Skeletal muscle satellite cell (primary cell): ENCODE measurements around the gene HYAL2. TPM values are rescaled to one million over a fixed set of nuclear protein-coding genes. Genes with fewer than 3 reads are reported as not detected.
A peak's percentile ranks its signal among the peaks of the same experiment; 100 is the strongest.

Source experiments
- H3K27me3 ChIP-seq: 2 replicates; pipeline ENCODE4 v1.7.0; 2013; ENCODE audit warnings: low read length; ENCODE audit not compliant: control insufficient read depth, insufficient read depth
- H3K36me3 ChIP-seq: 2 replicates; pipeline ENCODE4 v1.7.0; 2013; ENCODE audit warnings: mild to moderate bottlenecking, control low read depth, low read length; ENCODE audit not compliant: insufficient read depth
- H3K4me1 ChIP-seq: 2 replicates; pipeline ENCODE4 v1.7.0; 2013; ENCODE audit warnings: low read length; ENCODE audit not compliant: control insufficient read depth, insufficient read depth
- H3K4me2 ChIP-seq: 2 replicates; pipeline ENCODE4 v1.7.0; 2013; ENCODE audit warnings: mild to moderate bottlenecking, low read length
- H3K4me3 ChIP-seq: 2 replicates; pipeline ENCODE4 v1.7.0; 2013; ENCODE audit warnings: low read length
- H3K9ac ChIP-seq: 2 replicates; pipeline ENCODE4 v1.7.0; 2013; ENCODE audit warnings: mild to moderate bottlenecking, low read depth, low read length, moderate library complexity
- H3K9me3 ChIP-seq: replicated peaks from 2 replicates; pipeline ENCODE4 v1.7.0; 2013; ENCODE audit warnings: mild to moderate bottlenecking, control low read depth, low read length
- total RNA-seq: library from RNA; depleted of rRNA; stranded (reverse); fragments of >200 nt; gene quantifications from 2 replicates; pipeline ENCODE4 v1.2.3, GENCODE V29; 2012; rRNA removed

The HYAL2 gene, protein sequence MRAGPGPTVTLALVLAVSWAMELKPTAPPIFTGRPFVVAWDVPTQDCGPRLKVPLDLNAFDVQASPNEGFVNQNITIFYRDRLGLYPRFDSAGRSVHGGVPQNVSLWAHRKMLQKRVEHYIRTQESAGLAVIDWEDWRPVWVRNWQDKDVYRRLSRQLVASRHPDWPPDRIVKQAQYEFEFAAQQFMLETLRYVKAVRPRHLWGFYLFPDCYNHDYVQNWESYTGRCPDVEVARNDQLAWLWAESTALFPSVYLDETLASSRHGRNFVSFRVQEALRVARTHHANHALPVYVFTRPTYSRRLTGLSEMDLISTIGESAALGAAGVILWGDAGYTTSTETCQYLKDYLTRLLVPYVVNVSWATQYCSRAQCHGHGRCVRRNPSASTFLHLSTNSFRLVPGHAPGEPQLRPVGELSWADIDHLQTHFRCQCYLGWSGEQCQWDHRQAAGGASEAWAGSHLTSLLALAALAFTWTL
- total RNA-seq: 31.7 and 35.4 TPM in 2 replicates

DNA sequence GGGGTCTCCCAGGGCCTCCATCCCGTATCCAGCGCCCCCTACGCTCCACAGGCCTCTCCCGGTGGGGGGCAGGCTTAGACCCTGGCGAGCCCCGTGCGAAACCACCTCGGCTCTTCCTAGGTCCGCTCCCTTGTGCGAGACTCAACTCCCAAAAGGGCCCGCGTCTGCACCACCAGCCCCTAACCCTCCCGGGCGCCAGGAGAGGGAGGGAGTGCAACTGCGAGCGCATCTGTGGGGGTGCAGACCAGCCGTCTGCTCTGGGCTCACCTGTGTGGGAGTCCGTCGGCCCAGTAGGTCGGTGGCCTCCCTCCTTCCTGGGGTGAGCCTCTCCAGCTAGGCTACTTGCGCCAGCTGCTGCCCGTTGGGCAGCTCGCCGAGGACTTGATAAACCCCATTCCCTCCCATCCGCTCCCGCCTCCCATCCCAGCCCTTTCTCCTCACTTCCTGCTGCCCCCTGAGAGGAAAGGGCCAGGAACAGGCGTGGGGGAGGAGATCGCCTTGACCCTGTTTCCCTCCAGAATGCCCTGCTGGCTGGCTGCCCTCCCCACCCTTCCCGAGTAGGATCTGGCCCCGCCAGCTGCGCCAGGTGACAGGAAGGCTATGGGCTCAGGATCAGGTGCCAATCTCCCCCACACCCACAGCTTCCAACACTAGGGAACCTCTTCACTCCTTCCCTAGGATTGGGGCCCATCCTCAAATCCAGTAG, at the start of gene HYAL2:
TSS of gene HYAL2 (minus strand) at position 360 of the 706 bp plus-strand sequence. CDS start 2,256 bp downstream, outside the sequence.
- no peaks in the 10 kb centered on the region for H3K9me3 ChIP-seq
- H3K36me3 ChIP-seq: peaks cover 29% of the 10 kb centered on the region
- peak within 1 kb of the TSS; percentile 96 for H3K9ac ChIP-seq
- H3K4me3 ChIP-seq: peak within 1 kb of the TSS; percentile 73
- H3K4me2 ChIP-seq: peak within 1 kb of the TSS; percentile 85
- no peaks in the 10 kb centered on the region for H3K27me3 ChIP-seq
- H3K4me1 ChIP-seq: peaks cover 34% of the 10 kb centered on the region

DNA sequence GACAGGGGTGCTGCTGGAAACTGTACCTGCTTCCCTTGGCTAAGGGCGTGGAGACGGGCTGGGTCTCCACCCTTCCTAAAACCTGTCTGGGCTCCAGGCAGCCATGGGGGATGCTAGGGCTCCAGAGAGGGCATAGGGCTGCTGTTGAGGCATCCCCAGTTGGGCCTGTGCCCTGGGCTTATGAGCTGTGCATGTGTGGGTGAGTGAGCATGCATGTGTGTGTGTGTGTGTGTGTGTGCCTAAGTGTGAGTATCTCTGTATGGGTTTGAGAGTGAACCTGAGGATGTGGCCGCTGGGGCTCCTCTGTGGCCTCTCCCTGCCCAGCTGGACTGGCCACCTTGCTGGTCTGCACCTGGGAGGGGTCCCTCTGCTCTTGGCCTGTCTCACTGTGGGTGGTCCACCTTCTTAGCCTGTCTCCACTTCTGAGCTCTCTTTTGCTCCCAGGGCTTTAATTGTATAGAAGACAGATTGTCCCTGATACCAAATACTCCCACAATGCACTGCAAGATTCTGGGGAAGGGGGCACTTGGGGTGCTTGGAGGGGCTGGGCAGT, 48.7 kb upstream of the HYAL2 start:
- Histone ChIP-seq H3K36me3 (no peaks in the 10 kb centered on the region), H3K4me3 (no peak overlapping the region), H3K27me3 (peaks cover 21% of the 10 kb centered on the region), H3K9ac (no peak overlapping the region), H3K4me2 (no peak overlapping the region), H3K9me3 (no peaks in the 10 kb centered on the region), H3K4me1 (no peaks in the 10 kb centered on the region)

DNA sequence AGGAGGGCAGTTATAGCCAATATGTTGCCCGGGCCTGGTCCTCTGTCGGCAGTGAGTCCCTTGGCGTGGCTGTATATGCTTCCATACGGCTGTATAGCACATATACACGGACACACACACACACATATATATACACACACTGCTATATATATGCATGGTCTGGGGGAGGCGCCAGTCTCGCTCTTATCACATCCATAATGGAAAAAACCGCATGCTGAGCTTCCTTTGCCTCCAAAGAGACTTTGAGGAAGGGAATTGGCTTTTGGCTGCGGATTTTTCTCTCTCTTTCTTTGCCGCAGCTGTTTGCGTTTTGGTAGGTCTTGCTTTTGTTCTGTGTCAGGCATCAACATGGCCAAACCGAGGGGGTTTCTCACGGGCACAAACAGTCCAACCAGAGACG, 48.0 kb upstream of the HYAL2 start:
- Histone ChIP-seq H3K9me3 (no peaks in the 10 kb centered on the region), H3K36me3 (no peaks in the 10 kb centered on the region), H3K4me1 (no peaks in the 10 kb centered on the region), H3K9ac (no peak overlapping the region), H3K4me3 (no peak overlapping the region), H3K4me2 (no peak overlapping the region), H3K27me3 (peaks cover 22% of the 10 kb centered on the region)

DNA sequence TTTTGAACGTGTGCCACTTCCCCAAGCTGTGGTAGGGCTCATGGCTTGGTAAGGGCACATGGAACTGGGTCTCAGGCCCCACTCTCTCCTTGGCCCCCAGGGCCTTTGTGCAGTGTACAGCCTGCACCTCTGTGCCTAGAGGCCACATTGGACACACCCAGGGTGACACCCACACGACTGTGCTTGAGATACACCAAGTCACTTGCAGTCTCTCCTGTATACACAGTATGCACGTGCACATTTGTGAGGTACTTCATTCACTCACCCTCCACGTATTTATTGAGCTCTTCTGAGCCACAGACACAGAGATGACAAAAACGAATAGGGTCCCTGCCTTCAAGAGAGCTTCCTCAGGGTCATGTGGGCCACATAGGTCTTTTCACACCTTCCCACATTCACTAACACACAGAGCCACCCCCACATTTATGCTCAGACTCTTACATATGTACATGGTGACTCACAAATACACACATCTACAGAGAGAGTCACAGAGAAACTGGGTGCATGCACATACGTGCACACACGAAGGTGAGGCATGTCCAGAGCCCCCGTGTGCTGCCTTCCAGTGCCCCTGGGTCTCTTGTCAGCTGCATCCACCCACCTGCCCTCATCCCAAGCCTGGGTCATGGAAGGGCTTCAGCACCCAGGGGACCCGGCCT, 46.6 kb upstream of the HYAL2 start:
- Histone ChIP-seq H3K36me3 (no peaks in the 10 kb centered on the region), H3K4me1 (peaks cover 3% of the 10 kb centered on the region), H3K27me3 (peaks cover 18% of the 10 kb centered on the region), H3K9me3 (no peaks in the 10 kb centered on the region), H3K4me3 (no peak overlapping the region), H3K9ac (no peak overlapping the region), H3K4me2 (no peak overlapping the region)

DNA sequence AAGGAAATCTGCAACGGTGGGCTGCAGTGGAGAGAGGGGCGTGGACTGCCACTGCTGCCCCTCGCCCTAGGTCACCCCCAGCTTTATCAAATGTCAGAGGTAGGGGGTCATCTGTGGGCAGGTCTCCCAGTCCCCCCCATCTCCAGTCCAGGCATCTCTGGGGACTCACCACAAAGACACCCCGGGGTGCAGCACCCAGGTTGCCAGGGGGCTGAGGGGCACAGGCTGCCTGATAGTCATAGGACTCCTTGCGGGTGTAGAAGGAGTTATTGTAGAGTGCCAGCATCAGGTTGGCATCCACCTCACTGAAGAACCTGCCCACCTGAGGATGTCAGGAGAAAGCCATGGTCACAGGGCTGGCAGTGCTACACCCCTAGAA, 43.3 kb upstream of the HYAL2 start:
- no peak overlapping the region for H3K4me2 ChIP-seq
- no peaks in the 10 kb centered on the region for H3K36me3 ChIP-seq
- H3K9me3 ChIP-seq: no peaks in the 10 kb centered on the region
- peaks cover 3% of the 10 kb centered on the region for H3K4me1 ChIP-seq
- no peak overlapping the region for H3K4me3 ChIP-seq
- no peak overlapping the region for H3K9ac ChIP-seq
- H3K27me3 ChIP-seq: peaks cover 12% of the 10 kb centered on the region

DNA sequence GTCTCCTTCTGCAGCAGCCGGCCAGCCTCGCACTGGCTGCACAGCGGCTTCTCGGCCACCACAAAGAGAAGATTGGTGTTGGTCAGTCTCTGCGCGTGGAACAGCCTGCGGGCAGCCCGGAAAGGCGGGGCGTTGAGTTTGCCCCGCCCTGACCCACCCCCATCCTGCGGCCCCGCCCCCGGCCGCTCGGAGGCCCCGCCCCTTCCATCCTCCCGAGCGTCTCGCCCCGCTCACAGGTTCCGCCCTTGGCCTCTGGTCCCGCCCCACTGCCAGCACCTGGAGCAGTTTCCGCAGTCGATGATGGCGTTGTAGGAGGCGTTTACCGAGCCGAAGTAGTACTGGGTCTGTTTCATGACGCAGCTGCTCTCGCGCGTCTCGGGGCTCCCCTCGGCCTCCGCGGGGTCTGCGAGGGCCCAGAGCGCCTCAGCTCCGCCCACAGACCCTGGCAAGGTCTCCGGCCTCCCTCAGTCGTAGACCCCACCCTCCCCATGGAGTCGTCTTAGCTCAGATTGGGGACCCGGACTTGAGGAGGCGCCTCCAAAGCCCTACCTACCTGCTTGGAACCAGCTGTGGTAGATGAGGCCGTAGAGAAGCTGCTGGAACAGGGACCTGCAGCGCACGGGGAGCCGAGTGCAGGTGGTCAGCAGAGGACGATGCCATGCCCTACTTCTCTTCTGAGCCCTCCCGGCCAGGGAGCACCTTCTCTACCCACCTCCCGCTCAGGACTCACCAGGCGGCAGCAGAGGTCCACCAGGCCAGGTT, 42.7 kb upstream of the HYAL2 start:
- no peaks in the 10 kb centered on the region for H3K36me3 ChIP-seq
- H3K4me2 ChIP-seq: peak overlapping the region; percentile 70
- H3K4me3 ChIP-seq: peak overlapping the region; percentile 55
- peaks cover 10% of the 10 kb centered on the region for H3K27me3 ChIP-seq
- H3K9me3 ChIP-seq: no peaks in the 10 kb centered on the region
- H3K9ac ChIP-seq: no peak overlapping the region
- H3K4me1 ChIP-seq: peaks cover 3% of the 10 kb centered on the region

DNA sequence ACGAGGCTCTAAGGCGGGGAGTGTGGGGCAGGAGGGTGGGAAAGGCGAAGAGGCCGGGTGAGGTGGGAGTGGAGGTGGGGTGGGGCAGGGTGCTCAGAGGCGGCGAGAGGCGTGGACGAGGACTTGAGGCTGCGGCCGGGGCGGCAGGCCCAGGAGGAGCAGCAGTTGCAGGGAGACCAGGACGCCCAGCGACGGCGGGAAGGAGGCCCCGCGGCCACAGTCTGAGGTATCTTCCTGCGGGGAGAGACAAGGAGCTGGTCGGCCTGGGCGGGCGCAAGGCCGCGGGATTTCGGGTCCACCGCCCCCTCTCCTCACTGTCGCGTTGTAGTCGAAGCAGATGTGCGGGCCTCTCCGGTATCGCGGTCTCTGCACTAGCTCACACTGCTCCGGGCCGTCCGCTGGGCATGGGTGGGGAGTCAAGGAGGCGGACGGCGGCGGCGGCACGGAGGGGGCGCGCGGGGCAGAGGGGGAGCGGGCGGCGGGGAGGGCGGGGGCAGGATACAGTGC, 42.1 kb upstream of the HYAL2 start:
- Histone ChIP-seq H3K27me3 (peaks cover 10% of the 10 kb centered on the region), H3K4me1 (peaks cover 3% of the 10 kb centered on the region), H3K36me3 (no peaks in the 10 kb centered on the region), H3K9me3 (no peaks in the 10 kb centered on the region), H3K9ac (no peak overlapping the region), H3K4me3 (peak overlapping the region; percentile 51), H3K4me2 (peak overlapping the region; percentile 70)

DNA sequence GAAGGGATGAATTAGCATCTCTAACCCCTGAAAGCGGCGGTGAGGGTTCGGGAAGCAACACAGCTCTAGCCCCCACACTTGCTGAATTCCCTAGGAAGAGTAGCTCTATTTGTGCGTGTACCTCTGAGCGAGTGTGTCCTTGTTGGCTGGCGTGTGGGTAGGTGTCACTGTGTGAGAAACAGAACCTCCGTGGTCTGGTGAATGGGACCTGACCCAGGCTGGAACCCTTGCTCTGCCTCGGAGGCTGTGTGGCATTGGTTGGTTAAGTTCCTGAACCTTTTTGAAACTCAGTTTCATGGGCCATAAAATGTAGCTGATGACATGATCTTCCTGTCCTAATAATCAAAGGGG, 37.2 kb upstream of the HYAL2 start:
- no peaks in the 10 kb centered on the region for H3K27me3 ChIP-seq
- peak overlapping the region; percentile 74 for H3K4me2 ChIP-seq
- H3K9ac ChIP-seq: no peak overlapping the region
- H3K4me3 ChIP-seq: peak overlapping the region; percentile 46
- peaks cover 33% of the 10 kb centered on the region for H3K4me1 ChIP-seq
- H3K36me3 ChIP-seq: peaks cover 33% of the 10 kb centered on the region
- no peaks in the 10 kb centered on the region for H3K9me3 ChIP-seq

DNA sequence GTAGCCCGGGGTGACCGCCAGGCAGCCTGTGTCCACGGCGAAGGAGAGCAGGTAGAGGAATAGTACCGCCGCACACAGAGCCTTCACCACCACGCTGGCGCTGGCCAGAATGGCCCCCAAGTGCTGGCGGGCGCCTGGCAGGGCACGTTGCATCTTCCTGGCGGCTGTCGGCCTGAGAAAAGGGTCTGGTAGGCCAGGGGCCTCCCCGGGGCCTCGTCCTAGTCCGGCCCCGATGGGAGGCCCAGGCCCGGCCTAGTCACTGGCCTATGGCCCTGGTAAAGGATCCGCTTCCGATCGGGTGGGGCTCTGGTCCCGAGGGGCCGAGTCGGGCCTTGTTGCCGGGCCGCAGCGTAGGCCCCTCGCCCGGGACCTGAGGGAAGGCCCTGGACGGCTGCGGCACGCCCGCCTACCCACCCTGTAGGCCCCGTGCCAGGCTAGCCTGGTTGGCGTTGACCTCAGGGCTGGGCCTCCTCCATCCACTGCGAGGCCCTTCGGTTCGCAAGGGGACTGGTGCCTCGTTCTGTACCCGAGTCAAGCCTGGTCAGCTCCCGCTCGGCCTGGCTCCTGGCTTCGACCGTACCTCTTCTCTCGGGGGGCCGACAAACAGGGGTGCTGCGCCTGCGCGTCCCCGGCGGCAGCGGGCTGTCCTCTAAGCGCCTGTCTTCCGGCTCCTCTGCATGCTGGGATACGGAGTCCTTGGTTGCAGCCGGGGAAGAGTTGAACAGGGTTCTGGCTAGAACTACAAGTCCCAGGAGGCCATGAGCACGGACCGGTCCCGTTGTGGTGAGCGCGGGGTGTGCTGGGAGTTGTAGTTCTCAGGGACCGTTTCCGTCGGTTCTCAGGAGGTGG, 36.6 kb upstream of the HYAL2 start, which contains the start of gene TMEM115:
TSS of gene TMEM115 (minus strand) at position 611 of the 849 bp plus-strand sequence. CDS start at position 153, 458 bp downstream.
- Histone ChIP-seq H3K9ac (peak within 1 kb of the TSS; percentile 97), H3K4me2 (peak within 1 kb of the TSS; percentile 98), H3K4me1 (peaks cover 33% of the 10 kb centered on the region), H3K9me3 (no peaks in the 10 kb centered on the region), H3K4me3 (peak within 1 kb of the TSS; percentile 94), H3K27me3 (no peaks in the 10 kb centered on the region), H3K36me3 (peaks cover 39% of the 10 kb centered on the region)

DNA sequence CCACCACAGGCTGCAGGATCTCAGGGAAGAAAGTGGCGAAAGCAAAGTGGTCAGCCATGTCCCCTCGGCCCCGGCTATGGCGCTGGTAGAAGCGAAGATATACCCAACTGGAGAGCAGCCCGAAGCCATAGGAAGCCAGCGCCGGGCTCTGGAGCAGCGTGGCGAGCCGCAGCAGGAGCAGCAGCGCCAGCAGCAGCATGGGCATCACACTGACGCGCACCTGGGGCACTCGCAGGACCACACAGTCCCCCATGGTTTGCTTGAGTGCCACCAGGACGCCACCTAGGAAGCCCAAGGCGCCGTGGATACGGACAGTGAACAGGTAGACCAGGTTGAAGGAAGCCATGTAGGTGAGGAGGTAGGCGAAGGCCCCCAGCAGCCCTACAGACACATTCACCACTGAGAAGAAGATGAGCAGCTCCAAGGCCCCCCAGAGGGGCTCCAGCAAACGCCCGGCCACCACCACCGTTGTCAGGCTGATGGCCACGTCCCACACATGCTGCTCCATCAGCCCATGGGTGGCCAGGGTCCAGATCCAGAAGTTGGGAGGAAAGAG, 35.9 kb upstream of the HYAL2 start:
- Histone ChIP-seq H3K27me3 (no peaks in the 10 kb centered on the region), H3K36me3 (peaks cover 46% of the 10 kb centered on the region), H3K4me2 (peak overlapping the region; percentile 98), H3K4me1 (peaks cover 33% of the 10 kb centered on the region), H3K9ac (peak overlapping the region; percentile 97), H3K9me3 (no peaks in the 10 kb centered on the region), H3K4me3 (peak overlapping the region; percentile 94)
